Fibroblast of upper back skin (primary cell): Measurements from ENCODE around the gene ADIPOQ.
"Not testable (repeated sequence)": the region's sequence is repeated elsewhere in the genome, so short reads cannot be mapped to it uniquely, and the experiment has no call there.

Experiments used
- DNase-seq: peaks from one replicate; pipeline ENCODE4 v3.0.0-alpha.2; 2013

The ADIPOQ gene

DNA sequence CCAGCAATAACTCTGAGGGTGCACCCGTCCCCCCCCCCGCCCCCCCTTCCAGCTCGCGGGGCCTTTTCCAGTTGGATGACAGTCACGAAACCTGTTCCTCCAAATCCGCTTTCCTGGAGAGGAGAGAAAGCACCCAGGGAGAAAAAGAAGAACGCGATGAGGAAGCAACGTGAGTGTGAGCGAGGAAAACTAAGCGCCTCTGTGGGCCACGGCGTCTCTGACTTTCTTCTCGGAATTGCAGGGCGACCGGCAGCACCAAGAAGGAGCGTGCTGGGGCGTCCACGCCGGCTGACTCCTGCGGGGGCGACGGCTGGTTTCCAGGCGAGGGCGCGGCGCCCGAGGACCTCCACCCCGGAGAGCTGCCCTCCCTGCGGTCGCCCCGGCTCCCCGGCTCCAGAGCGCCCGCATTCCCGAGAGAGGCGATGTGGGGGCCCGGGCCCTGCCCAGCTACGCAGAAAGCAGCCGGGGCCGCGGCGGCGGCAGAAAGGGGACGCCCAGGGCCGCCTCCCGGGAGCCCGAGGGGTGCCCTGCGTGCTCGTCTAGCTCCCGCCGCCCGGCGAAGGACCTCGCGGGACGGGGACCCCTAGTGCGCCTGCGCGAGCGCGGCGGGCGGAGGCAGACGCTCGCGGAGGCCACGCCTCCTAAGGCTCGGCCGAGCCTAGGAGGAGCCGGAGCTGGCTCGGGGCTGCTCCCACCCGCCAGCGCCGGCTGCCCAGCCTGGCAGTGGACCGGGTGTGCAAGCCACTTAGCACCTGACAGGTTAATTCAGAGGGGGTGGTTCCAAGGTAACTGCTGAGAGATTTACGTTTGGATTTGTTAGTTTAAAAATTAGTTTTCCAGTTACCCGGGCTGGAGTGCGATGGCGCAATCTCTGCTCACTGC is 15.3 kb upstream of the ADIPOQ start:
- peak; percentile 82 for DNase-seq

DNA sequence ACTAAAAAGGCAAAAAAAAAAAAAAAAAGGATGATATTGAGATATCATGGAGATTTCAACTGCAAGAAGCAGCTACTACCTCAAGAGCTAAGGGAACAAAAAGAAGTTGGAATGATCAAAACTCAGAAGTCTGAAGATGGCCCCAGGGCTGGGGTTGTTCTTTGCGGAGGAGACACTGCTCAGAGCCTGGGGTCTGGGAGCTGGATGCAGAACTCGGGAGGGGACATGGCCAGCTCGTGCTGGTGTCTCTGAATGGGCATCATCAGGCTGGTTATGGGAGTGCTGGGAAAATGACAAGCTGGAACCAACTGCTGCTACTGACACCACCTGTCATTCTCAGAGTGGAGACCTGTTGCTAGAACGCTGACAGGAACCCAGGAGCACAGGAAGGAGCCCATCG is 14.2 kb upstream of the ADIPOQ start:
- no peak for DNase-seq

DNA sequence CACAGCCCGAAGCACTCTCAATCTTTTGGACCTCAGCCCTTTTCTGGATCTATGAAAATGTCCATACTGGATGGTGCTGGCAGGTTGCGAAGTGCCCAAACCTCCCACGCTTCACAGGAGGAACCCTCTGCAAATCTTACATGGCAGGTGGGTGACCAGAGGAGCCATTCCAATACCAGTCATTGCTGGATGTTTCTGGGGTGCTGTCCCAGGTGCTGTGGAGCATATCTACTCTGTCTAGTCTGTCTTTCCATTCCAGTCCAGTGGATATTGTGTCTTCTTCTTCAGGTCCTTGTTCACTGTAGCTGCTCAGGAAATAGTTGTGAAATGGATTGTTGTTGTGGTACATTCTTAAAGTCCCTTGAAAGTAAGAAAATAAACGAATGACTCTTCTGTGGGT is 10.7 kb upstream of the ADIPOQ start:
- DNase-seq, result no peak

DNA sequence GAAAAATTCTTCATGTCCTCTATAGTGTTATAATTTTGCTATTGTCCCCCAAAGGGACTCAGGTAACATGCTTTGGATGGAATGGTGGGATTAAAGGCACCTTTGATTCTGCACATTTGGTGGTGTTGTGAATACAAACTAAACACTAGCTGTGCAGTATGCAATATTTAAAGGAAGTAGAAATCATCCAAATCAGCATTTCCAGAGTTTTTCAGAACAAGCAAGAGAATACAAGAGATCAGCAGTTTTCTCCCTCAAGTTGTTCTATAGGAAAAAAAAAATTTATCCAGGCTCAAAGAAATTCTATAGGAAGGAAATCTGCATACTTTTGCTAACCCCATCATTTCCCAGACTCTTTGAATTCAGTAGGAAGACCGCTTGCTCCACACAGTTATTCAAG is 10.2 kb upstream of the ADIPOQ start:
- DNase-seq, result no peak

DNA sequence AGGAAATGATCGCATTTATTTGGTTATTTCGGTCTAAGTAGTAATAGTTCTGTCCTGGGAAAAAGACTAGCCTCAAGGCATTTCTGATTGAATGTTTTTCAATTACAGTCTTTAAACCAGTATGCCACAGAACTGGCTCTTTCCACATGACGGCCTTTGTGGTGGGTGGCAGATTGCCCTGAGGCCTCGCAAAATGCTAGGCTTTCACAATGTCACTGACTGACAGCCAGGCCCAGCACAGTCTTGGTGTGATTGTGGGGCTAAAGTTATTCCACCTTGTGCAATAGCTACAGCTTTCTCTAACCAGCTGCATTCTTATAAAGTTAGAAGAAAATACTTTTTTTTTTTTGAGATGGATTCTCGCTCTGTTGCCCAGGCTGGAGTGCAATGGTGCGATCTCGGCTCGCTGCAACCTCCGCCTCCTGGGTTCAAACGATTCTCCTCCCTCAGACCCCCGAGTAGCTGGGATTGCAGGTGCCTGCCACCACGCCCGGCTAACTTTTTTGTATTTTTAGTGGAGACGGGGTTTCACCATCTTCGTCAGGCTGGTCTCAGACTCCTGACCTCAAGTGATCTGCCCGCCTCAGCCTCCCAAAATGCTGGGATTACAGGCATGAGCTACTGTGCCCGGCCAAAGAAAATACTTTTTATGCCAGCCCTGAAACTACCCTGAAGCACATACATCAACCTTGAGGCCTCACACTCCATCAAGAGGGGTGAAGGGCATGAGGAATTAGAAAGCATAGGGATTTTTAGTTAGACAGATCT is 2.5 kb upstream of the ADIPOQ start:
- peak; percentile 55 for DNase-seq

DNA sequence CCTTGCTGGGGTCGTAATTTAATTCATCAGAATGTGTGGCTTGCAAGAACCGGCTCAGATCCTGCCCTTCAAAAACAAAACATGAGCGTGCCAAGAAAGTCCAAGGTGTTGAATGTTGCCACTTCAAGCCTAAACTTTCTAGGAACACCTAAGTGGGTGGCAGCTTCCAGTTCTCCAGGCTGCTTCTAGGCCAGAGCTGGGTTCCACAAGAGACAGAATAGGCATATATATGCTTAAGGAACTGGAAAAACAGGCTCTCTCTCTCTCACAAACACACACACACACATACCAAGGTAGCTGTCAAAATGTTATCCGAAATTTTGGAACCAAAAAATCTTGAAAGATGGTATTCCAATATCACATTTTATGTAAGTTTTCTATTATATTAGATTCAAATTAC is 890 bp upstream of the ADIPOQ start:
- no peak for DNase-seq

DNA sequence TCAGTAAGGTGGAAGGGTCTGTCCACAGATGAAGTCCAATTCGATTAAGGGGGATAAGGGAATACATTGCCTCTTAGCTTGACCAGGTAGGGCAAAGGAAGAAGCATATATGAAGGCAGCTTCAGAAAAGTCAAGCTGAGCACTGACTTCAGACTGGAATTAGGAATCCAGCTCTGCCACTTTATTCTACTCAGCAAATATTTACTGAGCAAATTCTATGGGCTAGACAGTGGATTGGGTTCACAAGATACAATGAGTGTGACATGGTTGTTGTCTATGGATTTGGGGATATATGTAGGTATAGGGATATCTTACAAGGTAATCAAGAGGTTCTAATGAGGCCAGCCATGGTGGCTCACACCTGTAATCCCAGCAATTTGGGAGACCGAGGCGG is 526 bp downstream of the ADIPOQ start:
- DNase-seq, result no peak

DNA sequence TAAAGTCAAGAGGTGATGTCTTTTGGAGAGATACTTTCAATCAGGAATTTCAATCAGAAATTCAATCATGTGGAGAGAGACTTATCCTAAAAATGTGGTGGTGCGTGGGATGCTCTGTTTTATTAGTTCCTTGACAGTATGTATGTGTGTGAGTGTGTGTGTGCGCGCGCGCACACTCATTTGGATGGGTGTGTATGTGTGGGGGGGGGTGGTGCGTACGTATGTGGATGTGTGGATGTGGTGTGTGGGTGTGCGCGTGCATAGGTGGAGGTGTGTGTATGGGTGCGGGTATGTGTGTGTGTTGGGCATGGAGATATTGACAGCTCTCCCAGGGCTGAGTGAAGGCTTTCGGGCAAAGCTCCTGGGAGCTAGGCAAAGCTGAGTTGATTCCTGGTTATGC is 2.4 kb downstream of the ADIPOQ start:
- DNase-seq, result no peak

DNA sequence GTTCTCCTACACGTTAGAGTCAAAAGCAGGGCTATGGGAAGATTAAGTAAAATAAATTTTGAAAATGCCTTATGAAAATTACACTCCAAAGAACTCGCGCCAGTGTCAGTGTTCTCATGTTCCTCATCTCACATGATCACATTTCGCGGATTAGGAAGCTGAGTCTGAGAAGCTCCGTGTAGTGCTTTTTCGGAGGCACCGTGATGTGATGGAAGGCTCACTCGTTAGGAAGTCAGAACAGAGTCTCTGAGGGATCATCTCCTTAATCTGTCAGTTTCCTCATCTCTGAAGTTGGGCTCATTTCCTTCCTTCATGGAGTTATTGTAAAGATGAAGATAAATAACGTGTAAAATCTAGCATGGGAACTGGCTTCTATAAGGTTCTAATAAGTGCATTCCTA is 3.2 kb downstream of the ADIPOQ start:
- DNase-seq, result no peak

DNA sequence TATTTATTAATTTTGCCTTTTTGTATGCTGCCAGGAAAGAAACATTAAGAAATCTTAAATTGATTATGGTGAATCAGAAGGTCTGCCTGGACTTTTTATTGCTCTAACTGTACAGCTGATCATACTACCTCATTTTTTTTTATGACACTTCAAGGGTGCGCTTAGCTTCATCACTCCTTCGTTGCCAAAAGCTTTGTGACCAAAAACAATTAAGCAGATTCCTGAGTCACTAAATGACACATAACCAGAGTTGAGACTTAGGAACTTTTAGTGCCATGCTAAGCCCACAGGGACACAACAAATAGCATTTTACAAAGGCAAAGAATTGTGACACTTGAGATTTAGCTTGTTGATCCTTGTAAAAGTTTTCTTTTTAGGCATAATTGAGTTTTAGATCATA is 4.9 kb downstream of the ADIPOQ start:
- no peak for DNase-seq

DNA sequence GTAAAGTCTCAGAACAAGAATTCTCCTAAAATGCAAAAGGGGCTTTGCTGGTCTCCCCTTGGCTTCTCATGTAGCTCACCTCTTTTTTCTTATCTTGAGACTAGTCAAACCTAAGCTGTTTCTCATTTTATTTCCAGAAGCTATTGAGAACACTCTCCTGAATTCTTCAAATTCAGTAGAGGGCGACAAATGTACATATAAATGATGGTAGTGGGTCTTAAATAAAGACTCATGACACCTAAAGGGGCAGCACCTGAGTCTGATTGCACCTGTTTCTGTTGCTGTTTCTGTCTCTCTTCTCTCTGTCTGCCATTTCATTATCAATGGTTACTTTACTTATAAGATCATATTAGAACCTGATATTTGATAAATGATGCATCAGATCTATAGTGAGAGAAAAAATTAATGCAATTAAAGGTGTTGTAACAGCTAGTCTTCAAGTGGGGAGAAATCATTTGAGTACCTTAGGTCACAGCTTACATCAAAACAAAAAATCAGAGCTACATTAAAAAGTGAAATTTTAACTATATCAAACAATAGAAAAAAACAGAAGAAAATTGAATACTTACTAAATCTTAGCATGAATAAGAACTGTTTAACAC is 7.0 kb downstream of the ADIPOQ start:
- DNase-seq, result peak; percentile 45

DNA sequence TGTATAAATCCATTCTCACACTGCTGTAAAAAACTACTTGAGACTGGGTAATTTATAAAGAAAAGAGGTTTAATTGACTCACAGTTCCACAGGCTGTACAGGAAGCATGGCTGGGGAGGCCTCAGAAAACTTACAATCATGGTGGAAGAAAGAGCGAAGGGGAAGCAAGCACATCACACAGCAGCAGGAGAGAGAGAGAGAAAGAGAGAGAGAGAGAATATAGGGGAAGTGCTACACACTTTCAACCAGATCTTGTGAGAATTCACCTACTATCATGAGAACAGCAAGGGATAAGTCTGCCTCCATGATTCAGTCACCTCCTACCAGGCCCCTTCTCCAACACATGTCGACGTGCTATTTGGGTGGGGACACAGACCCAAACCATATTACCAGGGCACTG is 9.3 kb downstream of the ADIPOQ start:
- DNase-seq, result not testable (repeated sequence)

DNA sequence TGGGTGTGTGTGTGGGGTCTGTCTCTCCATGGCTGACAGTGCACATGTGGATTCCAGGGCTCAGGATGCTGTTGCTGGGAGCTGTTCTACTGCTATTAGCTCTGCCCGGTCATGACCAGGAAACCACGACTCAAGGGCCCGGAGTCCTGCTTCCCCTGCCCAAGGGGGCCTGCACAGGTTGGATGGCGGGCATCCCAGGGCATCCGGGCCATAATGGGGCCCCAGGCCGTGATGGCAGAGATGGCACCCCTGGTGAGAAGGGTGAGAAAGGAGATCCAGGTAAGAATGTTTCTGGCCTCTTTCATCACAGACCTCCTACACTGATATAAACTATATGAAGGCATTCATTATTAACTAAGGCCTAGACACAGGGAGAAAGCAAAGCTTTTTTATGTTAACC is 10.5 kb downstream of the ADIPOQ start:
- DNase-seq, result no peak

DNA sequence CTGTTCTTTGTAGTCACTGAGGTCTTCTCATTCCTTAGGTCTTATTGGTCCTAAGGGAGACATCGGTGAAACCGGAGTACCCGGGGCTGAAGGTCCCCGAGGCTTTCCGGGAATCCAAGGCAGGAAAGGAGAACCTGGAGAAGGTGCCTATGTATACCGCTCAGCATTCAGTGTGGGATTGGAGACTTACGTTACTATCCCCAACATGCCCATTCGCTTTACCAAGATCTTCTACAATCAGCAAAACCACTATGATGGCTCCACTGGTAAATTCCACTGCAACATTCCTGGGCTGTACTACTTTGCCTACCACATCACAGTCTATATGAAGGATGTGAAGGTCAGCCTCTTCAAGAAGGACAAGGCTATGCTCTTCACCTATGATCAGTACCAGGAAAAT is 11.6 kb downstream of the ADIPOQ start:
- no peak for DNase-seq

DNA sequence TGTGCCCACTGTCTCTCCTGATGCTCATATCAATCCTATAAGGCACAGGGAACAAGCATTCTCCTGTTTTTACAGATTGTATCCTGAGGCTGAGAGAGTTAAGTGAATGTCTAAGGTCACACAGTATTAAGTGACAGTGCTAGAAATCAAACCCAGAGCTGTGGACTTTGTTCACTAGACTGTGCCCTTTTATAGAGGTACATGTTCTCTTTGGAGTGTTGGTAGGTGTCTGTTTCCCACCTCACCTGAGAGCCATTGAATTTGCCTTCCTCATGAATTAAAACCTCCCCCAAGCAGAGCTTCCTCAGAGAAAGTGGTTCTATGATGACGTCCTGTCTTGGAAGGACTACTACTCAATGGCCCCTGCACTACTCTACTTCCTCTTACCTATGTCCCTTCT is 12.4 kb downstream of the ADIPOQ start:
- no peak for DNase-seq

DNA sequence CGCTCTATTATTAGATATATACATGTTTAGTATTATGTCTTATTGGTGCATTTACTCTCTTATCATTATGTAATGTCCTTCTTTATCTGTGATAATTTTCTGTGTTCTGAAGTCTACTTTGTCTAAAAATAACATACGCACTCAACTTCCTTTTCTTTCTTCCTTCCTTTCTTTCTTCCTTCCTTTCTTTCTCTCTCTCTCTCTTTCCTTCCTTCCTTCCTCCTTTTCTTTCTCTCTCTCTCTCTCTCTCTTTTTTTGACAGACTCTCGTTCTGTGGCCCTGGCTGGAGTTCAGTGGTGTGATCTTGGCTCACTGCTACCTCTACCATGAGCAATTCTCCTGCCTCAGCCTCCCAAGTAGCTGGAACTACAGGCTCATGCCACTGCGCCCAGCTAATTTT is 15.2 kb downstream of the ADIPOQ start:
- DNase-seq, result no peak

DNA sequence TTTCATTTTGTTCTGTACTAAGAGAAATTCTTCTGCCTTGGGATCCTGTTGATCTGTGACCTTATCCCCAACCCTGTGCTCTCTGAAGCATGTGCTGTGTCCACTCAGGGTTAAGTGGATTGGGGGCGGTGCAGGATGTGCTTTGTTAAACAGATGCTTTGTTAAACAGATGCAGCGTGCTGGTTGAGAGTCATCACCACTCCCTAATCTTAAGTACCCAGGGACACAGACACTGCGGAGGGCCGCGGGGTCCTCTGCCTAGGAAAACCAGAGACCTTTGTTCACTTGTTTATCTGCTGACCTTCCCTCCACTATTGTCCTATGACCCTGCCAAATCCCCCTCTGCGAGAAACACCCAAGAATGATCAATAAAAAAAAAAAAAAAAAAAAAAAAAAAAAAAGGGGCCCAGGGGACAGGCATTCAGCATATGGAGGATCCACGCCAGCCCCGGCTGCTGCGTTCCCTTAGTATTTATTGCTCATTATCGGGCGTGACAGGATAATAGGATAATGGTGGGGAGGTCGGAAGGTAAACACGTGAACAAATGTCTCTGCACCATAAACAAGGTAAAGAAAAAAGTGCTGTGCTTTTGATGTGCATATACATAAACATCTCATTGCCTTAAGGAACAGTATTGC is 22.8 kb downstream of the ADIPOQ start:
- not testable (repeated sequence) for DNase-seq

DNA sequence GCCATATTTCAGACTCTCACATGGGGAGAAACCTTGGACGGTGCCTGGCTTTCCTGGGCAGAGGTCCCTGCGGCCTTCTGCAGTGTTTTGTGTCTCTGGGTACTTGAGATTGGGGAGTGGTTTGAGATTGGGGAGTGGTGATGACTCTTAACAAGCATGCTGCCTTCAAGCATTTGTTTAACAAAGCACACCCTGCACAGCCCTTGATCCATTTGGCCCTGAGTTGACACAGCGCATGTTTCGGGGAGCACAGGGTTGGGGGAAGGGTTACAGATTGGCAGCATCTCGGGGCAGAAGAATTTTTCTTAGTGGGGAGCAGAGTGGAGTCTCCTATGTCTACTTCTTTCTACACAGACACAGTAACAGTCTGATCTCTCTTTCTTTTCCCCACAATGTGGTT is 23.6 kb downstream of the ADIPOQ start:
- DNase-seq, result not testable (repeated sequence)

DNA sequence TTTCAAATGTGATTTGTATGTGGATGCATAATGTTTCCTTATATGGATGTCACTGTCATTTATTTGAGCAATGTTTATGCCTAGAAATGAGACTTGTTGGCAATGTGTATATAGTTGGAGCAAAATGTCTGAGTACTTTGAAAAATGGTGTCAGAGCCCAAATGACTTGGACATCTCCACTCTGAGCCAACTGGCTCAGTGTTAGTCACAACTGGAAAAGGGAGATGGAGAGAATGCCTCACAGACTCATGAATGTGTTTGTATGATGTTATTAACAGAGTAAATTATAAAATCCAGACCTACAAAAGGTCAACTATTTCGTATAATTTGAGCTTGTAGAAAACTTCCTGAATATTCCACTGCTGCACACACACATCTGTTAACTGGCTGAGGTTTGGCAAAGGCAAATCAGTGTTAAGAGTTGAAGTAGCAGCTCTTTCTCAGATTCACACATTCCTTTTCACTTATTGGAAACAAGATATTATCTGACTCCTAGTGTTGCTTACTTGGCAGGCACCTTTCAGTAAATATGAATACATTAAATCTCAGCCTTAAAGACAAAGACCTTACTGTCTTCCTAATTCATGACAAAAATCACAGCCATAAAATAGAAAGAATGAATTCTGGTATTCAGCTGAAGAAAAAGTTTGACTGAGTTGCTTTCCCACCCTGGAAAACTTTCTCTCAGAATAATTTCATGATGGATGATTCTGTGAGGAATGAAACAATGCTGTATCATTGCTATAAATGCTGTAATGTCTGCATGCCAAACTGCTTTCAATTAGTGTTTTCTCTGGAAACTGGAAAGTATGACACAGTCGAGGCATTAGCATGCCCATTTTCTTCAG is 27.0 kb downstream of the ADIPOQ start:
- peak; percentile 67 for DNase-seq

DNA sequence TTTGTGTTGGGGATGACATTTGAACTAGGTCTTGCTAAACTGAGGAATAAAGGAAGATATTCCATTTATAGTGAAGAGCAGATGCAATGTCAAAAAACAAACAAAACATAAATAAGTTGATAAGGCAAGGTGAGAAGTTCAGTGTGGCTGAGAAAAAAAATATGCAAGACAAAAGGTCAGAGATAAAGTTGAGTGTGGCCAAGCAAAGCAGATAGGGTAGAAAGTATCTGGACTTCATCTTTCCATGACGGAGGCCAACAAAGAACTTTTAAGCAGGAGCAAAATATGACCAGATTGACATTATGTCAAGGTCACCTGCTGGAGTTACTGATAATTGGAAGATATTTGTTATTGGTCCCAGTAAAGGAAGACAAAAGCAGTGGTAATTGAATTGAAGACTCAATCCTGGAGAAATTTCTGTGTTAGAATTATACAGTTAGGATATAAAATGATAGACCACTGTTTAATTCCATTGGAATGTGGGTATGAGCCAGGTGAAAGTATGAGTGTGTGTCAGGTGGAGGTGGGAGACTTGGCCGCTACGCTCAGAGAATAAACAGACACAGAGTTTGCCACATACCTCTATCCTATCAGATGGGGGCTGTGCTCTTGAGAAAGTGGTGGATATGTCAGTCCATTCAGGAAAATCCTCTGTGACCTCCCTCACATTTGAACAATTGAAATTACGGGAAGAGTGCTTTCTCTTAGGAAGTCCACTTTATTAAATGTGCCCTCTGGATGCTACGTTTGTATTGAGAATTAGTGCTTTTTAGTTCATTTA is 28.1 kb downstream of the ADIPOQ start:
- no peak for DNase-seq

DNA sequence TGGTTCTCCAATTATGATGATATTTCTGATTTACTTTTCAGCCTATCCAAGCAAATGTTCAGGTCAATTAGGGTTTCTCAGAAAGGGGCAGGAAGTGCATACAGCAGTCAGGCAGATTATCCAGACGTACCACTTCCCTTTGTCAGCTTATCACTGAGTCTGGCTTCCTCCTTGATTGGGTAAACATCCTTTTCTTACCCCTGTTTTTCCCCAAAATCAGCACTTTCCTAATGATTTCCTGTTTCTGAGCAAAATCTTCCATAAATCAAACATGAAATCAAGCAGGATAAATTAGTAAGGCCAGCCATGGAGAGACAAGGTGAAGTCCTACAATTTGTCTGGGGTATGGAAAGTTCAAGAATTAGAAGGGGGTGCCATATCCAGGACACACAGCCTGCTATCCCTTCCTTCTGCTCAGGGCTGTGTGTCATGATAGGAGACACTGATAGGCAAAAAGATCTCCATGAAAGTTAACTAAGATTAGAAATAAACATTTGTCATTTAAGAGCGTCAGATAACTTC is 29.0 kb downstream of the ADIPOQ start:
- DNase-seq, result no peak
